ENCODE measurements around the gene DAZAP1.

DNA sequence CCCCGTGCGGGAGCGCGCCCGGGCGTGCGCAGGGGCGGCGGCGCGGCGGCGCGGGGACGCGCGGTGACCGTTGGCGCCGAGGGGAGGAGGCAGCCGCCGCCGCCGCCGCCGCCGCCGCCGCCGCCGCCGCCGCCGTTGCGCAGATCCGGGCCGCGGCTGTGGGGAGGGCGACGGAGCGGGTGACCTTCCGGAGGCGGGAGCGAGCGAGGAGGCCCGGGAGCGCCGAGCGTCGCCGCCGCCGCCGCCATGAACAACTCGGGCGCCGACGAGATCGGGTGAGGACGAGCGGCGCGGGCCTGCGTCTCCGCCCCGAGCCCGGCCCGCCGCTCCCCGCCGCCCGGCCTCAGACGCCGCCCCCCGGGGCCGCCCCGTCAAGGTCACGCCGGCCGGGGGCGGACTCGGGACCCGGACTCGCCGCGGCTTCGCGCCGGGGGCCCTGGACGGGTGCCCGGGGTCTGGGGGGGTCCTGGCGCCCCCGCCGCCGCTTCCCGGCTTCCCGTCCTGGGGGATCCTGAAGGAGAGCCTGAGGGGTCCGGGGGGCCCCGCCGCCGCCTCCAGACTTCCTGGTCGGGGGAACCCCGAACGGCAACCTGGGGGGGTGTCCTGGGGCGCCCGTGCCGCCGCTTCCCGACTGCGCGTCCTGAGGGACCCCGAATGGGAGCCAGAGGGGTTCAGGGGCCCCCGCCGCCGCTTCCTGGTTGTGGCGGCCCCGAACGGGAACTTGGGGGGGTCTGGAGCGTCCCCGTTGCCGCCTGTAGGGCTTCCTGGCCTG, at the start of gene DAZAP1:
- TF ChIP-seq, protein P1, sequence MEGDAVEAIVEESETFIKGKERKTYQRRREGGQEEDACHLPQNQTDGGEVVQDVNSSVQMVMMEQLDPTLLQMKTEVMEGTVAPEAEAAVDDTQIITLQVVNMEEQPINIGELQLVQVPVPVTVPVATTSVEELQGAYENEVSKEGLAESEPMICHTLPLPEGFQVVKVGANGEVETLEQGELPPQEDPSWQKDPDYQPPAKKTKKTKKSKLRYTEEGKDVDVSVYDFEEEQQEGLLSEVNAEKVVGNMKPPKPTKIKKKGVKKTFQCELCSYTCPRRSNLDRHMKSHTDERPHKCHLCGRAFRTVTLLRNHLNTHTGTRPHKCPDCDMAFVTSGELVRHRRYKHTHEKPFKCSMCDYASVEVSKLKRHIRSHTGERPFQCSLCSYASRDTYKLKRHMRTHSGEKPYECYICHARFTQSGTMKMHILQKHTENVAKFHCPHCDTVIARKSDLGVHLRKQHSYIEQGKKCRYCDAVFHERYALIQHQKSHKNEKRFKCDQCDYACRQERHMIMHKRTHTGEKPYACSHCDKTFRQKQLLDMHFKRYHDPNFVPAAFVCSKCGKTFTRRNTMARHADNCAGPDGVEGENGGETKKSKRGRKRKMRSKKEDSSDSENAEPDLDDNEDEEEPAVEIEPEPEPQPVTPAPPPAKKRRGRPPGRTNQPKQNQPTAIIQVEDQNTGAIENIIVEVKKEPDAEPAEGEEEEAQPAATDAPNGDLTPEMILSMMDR (IDR thresholded peaks at IDR 0.05; ENCODE audit: insufficient read depth, low read length, poor library complexity, severe bottlenecking), result no peak
- no peak for TF ChIP-seq EZH2phosphoT487 (conservative IDR thresholded peaks at IDR 0.05; ENCODE audit: low read length)
